ENCODE data around the gene SRSF7. TPM values are rescaled to one million over a fixed set of nuclear protein-coding genes. Genes with fewer than 3 reads are reported as not detected.
"Not testable (repeated sequence)": the region's sequence is repeated elsewhere in the genome, so short reads cannot be mapped to it uniquely, and the experiment has no call there.

The SRSF7 gene
- total RNA-seq, 4 donors from 2014 or later, result 41.4 to 100 (median 56.8) TPM

DNA sequence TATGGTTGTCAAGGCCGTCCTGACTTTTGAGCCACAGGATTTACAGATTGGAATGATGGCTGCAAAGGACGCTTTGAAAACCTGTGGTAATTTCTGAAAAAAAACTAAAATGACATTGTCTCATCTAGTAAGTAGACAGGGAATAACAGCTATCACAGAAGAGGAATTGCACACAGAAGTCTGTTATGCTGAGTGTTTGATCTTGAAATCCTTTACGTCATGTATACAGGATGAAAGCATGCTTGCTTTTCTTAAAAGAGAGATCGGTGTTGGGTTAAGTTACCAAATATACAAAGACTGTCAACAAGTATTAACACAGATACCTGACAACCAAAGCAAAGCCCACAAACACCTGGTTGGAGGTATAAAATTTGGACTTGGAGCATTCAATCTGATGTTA lies 12.6 kb upstream of the SRSF7 start:
- DNase-seq (ENCODE audit: extremely low spot score), result no peak
- Histone ChIP-seq H3K4me3 (no peak overlapping the region), H3K4me1 (no peaks in the 10 kb centered on the region), H3K36me3 (no peaks in the 10 kb centered on the region), H3K9me3 (no peaks in the 10 kb centered on the region), H3K27ac (replicated peaks in 1 of 4) (no peak overlapping the region), H3K27me3 (no peaks in the 10 kb centered on the region)
- intact Hi-C loops (cut with DNase I), result no loop called here
- TF ChIP-seq, protein P1, sequence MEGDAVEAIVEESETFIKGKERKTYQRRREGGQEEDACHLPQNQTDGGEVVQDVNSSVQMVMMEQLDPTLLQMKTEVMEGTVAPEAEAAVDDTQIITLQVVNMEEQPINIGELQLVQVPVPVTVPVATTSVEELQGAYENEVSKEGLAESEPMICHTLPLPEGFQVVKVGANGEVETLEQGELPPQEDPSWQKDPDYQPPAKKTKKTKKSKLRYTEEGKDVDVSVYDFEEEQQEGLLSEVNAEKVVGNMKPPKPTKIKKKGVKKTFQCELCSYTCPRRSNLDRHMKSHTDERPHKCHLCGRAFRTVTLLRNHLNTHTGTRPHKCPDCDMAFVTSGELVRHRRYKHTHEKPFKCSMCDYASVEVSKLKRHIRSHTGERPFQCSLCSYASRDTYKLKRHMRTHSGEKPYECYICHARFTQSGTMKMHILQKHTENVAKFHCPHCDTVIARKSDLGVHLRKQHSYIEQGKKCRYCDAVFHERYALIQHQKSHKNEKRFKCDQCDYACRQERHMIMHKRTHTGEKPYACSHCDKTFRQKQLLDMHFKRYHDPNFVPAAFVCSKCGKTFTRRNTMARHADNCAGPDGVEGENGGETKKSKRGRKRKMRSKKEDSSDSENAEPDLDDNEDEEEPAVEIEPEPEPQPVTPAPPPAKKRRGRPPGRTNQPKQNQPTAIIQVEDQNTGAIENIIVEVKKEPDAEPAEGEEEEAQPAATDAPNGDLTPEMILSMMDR (IDR thresholded peaks at IDR 0.05), result no peak
- TF ChIP-seq POLR2AphosphoS5 (IDR thresholded peaks at IDR 0.05), result no peak
- no peak for TF ChIP-seq EP300 (IDR thresholded peaks at IDR 0.05)
- TF ChIP-seq POLR2A (IDR thresholded peaks at IDR 0.05; ENCODE audit: low read depth), result no peak
- WGBS, result 93% methylated on average over 4 of the region's 4 CpGs

DNA sequence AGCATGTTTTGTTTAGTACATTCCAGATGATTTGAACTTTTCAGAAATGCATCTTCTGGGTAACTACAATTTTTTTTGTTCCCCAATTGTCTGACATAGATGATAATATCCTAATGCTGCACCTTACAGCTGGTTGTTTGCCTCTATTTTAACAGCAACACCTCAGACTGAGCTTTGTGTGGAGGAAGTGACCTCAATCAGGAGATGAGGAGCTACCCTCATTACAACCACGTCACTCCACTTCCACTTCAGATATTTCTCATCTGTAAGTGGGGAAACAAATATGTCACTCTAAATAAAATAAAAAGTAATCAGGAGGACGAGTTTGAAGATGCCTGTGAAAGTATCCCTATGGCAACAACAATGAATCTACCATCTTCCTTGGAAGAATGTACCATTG lies 12.1 kb upstream of the SRSF7 start:
- H3K27me3 ChIP-seq, result no peaks in the 10 kb centered on the region
- no peak overlapping the region for H3K4me3 ChIP-seq
- intact Hi-C loops (cut with DNase I), result no loop called here
- 65% methylated on average over 2 of the region's 2 CpGs for WGBS
- no peaks in the 10 kb centered on the region for H3K9me3 ChIP-seq
- H3K27ac ChIP-seq (replicated peaks in 1 of 4), result no peak overlapping the region
- H3K4me1 ChIP-seq, result no peaks in the 10 kb centered on the region
- no peak for TF ChIP-seq POLR2A (IDR thresholded peaks at IDR 0.05; ENCODE audit: low read depth)
- TF ChIP-seq EP300 (IDR thresholded peaks at IDR 0.05), result no peak
- no peak for TF ChIP-seq POLR2AphosphoS5 (IDR thresholded peaks at IDR 0.05)
- TF ChIP-seq, protein P1 (IDR thresholded peaks at IDR 0.05), result no peak
- no peaks in the 10 kb centered on the region for H3K36me3 ChIP-seq
- DNase-seq (ENCODE audit: extremely low spot score), result no peak

DNA sequence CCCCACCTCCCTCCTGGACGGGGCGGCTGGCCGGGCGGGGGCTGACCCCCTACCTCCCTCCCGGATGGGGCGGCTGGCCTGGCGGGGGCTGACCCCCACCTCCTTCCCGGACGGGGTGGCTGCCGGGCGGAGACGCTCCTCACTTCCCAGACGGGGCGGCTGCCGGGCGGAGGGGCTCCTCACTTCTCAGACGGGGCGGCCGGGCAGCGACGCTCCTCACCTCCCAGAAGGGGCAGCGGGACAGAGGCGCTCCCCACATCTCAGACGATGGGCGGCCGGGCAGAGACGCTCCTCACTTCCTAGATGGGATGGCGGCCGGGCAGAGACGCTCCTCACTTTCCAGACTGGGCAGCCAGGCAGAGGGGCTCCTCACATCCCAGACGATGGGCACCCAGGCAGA lies 4.7 kb upstream of the SRSF7 start:
- H3K4me3 ChIP-seq; H3K27me3 ChIP-seq; H3K27ac ChIP-seq (replicated peaks in 1 of 4); H3K36me3 ChIP-seq; DNase-seq (ENCODE audit: extremely low spot score); intact Hi-C loops (cut with DNase I); H3K9me3 ChIP-seq: not testable (repeated sequence)
- H3K4me1 ChIP-seq, result peaks cover 5 to 11% (median 7%) of the 10 kb centered on the region in 4 donors
- 95% methylated on average over 23 of the region's 31 CpGs for WGBS

DNA sequence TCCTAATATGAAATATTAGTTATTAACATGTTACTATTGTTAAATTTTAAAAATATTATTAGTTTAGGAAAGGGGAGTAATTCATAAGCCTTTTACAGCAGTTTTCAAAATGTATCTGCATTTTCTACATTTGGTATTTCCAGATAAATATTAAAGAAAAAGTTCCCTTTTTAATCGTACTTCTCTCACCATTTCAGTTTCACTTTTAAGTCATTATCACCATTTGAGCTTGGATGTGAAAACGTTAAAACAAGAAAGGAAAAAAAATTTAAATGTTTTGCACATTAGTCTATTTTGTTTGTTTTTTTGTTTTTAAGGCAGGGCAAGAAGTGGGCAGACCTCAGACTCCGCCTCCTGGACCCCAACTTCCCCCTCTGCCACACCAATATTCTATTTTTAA lies 3.3 kb upstream of the SRSF7 start:
- Histone ChIP-seq H3K36me3 (peaks cover 0 to under 1% (median 0%) of the 10 kb centered on the region in 4 donors), H3K4me1 (peaks cover 10 to 16% (median 12%) of the 10 kb centered on the region in 4 donors), H3K4me3 (peak overlapping the region; percentile 3 to 25 (median 18)), H3K27me3 (no peaks in the 10 kb centered on the region), H3K9me3 (no peaks in the 10 kb centered on the region), H3K27ac (replicated peaks in 1 of 4) (no peak overlapping the region)
- TF ChIP-seq POLR2AphosphoS5 (IDR thresholded peaks at IDR 0.05) (no peak), POLR2A (IDR thresholded peaks at IDR 0.05; ENCODE audit: low read depth) (no peak), EP300 (IDR thresholded peaks at IDR 0.05) (no peak)
- TF ChIP-seq, protein P1 (IDR thresholded peaks at IDR 0.05), result no peak
- WGBS, result 53% methylated on average over 3 of the region's 3 CpGs
- DNase-seq (ENCODE audit: extremely low spot score), result no peak
- intact Hi-C loops (cut with DNase I), result no loop called here

DNA sequence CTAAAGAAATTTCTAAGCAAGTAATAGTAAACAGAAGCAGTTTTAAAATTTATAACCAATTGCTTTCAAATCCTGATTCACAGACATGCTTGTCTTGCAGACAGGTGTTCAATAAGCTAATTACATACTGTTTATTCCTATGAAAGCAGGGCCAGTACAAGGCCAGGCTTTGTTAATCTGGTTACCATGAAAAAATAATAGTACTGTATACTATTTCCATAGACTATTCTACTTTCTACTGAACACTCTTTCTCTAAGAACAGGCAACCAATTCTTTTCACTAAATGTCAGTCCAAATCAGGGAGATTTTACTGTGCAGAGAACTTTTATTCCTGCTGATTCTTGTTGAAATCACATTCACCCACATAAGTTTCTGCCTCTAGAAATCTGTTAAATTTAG lies 2.9 kb upstream of the SRSF7 start:
- Histone ChIP-seq H3K9me3 (no peaks in the 10 kb centered on the region), H3K27ac (replicated peaks in 1 of 4) (no peak overlapping the region), H3K4me1 (peaks cover 14 to 21% (median 16%) of the 10 kb centered on the region in 4 donors), H3K4me3 (peak overlapping the region in 1 of 4 donors; percentile 3), H3K27me3 (no peaks in the 10 kb centered on the region), H3K36me3 (peaks cover 2 to 5% (median 3%) of the 10 kb centered on the region in 4 donors)
- intact Hi-C loops (cut with DNase I), result no loop called here
- DNase-seq (ENCODE audit: extremely low spot score), result no peak
- TF ChIP-seq, protein P1 (IDR thresholded peaks at IDR 0.05), result no peak
- no peak for TF ChIP-seq EP300 (IDR thresholded peaks at IDR 0.05)
- TF ChIP-seq POLR2A (IDR thresholded peaks at IDR 0.05; ENCODE audit: low read depth), result no peak
- TF ChIP-seq POLR2AphosphoS5 (IDR thresholded peaks at IDR 0.05), result no peak

Measured in esophagus muscularis mucosa (tissue), 4 donors.